Activated T-helper 17 cell treated with anti-CD3 and anti-CD28 coated beads, Interleukin-2, amount 50 U/mL, for 72 hours (primary cell): ENCODE results near the gene ZNF20. TPM values are rescaled to one million over a fixed set of nuclear protein-coding genes. Genes with fewer than 3 reads are reported as not detected.

Experiments used
- ATAC-seq: fragments of 150-1000 bp; cut with Tn5 transposase; replicated peaks from 2 replicates; pipeline ENCODE4 v1.10.0; 2021; ENCODE audit warnings: mild to moderate bottlenecking, moderate library complexity
- H3K27ac Mint-ChIP-seq: one replicate; pipeline ENCODE4 v1.8.0; 2022; ENCODE audit warnings: mixed read lengths
- H3K27me3 Mint-ChIP-seq: one replicate; pipeline ENCODE4 v1.8.0; 2022; ENCODE audit warnings: mixed read lengths
- H3K36me3 Mint-ChIP-seq: one replicate; pipeline ENCODE4 v1.8.0; 2022; ENCODE audit warnings: low read depth, mild to moderate bottlenecking, mixed read lengths
- H3K4me1 Mint-ChIP-seq: one replicate; pipeline ENCODE4 v1.8.0; 2022; ENCODE audit warnings: mixed read lengths
- H3K4me3 Mint-ChIP-seq: one replicate; pipeline ENCODE4 v1.8.0; 2022; ENCODE audit warnings: mild to moderate bottlenecking, mixed read lengths
- H3K9me3 Mint-ChIP-seq: one replicate; pipeline ENCODE4 v1.8.0; 2022; ENCODE audit warnings: mixed read lengths
- total RNA-seq, 2 donors: library from RNA; stranded (reverse); gene quantifications; one replicate each; pipeline ENCODE4 v1.2.3, GENCODE V29; 2022

ZNF20 gene
- 1 to 10 TPM; 1.7 to 3.5 TPM for total RNA-seq

GRCh38 chr19:12139885-12140544 is at the start of gene ZNF20:
TSS of gene ZNF20 (minus strand) at chr19:12140350. CDS start at chr19:12140182, 168 bp downstream.
- H3K9me3 Mint-ChIP-seq = no peaks in the 10 kb centered on the region
- H3K36me3 Mint-ChIP-seq = peaks cover 24% of the 10 kb centered on the region
- peak; percentile 97 for ATAC-seq
- peak within 1 kb of the TSS; percentile 40 for H3K27ac Mint-ChIP-seq
- peaks cover 26% of the 10 kb centered on the region for H3K4me1 Mint-ChIP-seq
- H3K27me3 Mint-ChIP-seq = no peaks in the 10 kb centered on the region
- peak within 1 kb of the TSS; percentile 88 for H3K4me3 Mint-ChIP-seq

GRCh38 chr19:12187625-12188024 is 47.5 kb upstream of the ZNF20 start:
- H3K4me1 Mint-ChIP-seq = no peaks in the 10 kb centered on the region
- H3K27ac Mint-ChIP-seq = no peak overlapping the region
- H3K9me3 Mint-ChIP-seq = peaks cover 24% of the 10 kb centered on the region
- peaks cover 94% of the 10 kb centered on the region for H3K36me3 Mint-ChIP-seq
- no peak overlapping the region for H3K4me3 Mint-ChIP-seq
- H3K27me3 Mint-ChIP-seq = no peaks in the 10 kb centered on the region
- no peak for ATAC-seq

DNA sequence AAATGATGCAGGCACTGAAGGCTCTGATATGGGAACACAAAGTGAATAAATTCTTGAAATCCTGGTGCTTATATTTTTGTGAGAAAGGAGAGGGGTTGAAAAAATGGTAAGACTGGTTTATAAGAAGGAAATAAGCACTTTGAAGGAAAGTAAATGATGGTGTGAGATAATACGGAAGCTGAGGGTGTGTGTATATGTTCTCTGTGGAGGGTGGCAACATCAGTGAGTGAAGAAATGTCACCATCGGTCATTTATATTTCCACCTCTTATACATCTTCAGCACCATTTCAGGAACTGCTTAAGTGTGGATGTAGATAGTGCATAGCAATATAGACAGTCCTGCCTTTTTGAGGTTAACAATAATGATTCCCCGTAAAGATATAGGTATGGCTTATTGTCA is 40.2 kb upstream of the ZNF20 start:
- Mint-ChIP-seq H3K27me3 (no peaks in the 10 kb centered on the region), H3K9me3 (peaks cover 21% of the 10 kb centered on the region), H3K4me3 (no peak overlapping the region), H3K4me1 (peaks cover 11% of the 10 kb centered on the region), H3K36me3 (peaks cover 93% of the 10 kb centered on the region), H3K27ac (no peak overlapping the region)
- no peak for ATAC-seq

GRCh38 chr19:12166626-12167025 is 26.5 kb upstream of the ZNF20 start:
- H3K27ac Mint-ChIP-seq = peak overlapping the region; percentile 11
- H3K4me3 Mint-ChIP-seq = no peak overlapping the region
- no peak for ATAC-seq
- peaks cover 16% of the 10 kb centered on the region for H3K4me1 Mint-ChIP-seq
- H3K9me3 Mint-ChIP-seq = no peaks in the 10 kb centered on the region
- H3K27me3 Mint-ChIP-seq = no peaks in the 10 kb centered on the region
- peaks cover 56% of the 10 kb centered on the region for H3K36me3 Mint-ChIP-seq

DNA sequence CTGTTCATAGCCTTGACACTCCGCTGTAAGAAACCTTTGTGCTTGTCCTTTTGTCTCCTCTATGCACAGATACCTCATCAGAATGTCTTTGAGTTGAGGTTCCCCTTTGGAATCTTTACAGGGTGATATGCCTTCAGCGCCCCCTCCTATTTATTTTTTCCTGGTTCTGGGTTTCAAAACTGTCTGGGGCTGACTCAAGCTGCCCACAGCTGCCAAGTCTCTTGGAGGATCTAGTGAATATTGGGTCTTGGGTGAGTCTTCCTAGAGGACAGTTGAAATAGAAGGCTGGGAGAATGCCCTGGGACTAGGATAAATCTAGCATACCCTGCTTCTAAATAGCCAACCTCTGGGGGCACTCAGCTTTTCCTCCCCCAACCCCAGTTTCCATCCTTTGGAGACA is 23.7 kb upstream of the ZNF20 start:
- no peaks in the 10 kb centered on the region for H3K9me3 Mint-ChIP-seq
- H3K27ac Mint-ChIP-seq = peak overlapping the region; percentile 97
- peak overlapping the region; percentile 92 for H3K4me3 Mint-ChIP-seq
- no peaks in the 10 kb centered on the region for H3K27me3 Mint-ChIP-seq
- peaks cover 30% of the 10 kb centered on the region for H3K36me3 Mint-ChIP-seq
- no peak for ATAC-seq
- peaks cover 16% of the 10 kb centered on the region for H3K4me1 Mint-ChIP-seq

- peak within 1 kb of the TSS; percentile 92 for H3K4me3 Mint-ChIP-seq
- H3K27me3 Mint-ChIP-seq = no peaks in the 10 kb centered on the region
- peak within 1 kb of the TSS; percentile 97 for H3K27ac Mint-ChIP-seq
- ATAC-seq = peak; percentile 99
- no peaks in the 10 kb centered on the region for H3K9me3 Mint-ChIP-seq
- H3K36me3 Mint-ChIP-seq = peaks cover 23% of the 10 kb centered on the region
- peaks cover 16% of the 10 kb centered on the region for H3K4me1 Mint-ChIP-seq
These were observed 23.0 kb upstream of the ZNF20 start, which contains the start of gene ZNF136 for GRCh38 chr19:12162882-12163806. TSS of gene ZNF136 (plus strand) at chr19:12163096. CDS start at chr19:12163204, 108 bp downstream.

GRCh38 chr19:12162513-12162881 is 22.3 kb upstream of the ZNF20 start:
- Mint-ChIP-seq H3K4me3 (peak overlapping the region; percentile 92), H3K27ac (peak overlapping the region; percentile 97), H3K4me1 (peaks cover 16% of the 10 kb centered on the region), H3K36me3 (peaks cover 21% of the 10 kb centered on the region), H3K27me3 (no peaks in the 10 kb centered on the region), H3K9me3 (no peaks in the 10 kb centered on the region)
- peak; percentile 11 for ATAC-seq

- Mint-ChIP-seq H3K36me3 (peaks cover 4% of the 10 kb centered on the region), H3K4me1 (peaks cover 6% of the 10 kb centered on the region), H3K9me3 (no peaks in the 10 kb centered on the region), H3K27me3 (peaks cover 3% of the 10 kb centered on the region), H3K4me3 (no peak overlapping the region), H3K27ac (no peak overlapping the region)
- no peak for ATAC-seq
These were observed 19.7 kb upstream of the ZNF20 start for GRCh38 chr19:12159773-12160414.

DNA sequence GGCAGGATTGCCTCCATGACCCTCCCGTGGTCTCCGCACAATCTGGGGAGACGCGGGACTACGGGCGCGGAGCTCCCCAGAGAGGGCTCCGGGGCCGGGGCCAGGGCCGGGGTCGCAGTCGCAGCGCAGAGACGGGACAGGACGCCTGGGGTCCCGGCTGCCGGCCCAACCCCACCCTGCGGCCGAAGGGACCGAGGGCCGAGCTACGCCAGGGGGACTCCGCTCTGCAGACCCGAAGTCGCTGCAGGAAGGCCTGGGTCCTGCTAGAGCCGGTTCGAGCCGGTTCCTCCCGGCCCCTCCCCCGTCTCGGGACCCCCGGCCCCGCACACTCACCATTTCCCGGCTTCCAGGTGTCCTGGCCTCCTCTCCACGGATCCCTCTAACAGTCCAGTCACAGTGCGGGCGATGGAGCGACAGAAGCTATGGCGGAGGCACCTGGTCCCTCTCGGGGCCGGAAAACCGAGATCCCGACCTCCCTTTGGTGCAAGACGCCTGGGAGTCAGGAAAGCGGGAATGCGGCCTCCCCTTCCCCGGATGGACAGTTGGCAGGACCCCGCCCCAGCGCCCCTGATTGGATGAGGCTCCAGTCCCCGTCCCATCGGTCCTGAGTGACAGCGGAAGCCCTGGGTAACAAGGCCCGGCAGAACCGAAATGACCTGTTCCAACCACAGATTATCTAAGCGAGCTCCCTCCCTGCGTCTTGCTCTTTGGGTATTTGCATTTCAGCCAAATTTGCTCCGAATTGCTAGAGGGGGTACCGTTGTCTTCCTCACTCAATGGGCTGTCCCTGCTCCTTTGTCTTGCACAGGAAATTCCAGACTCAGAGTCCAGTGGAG is 16.3 kb upstream of the ZNF20 start, which contains the start of gene ZNF625:
Gene ZNF625, minus strand, starts transcription at position 512 of the 836 bp plus-strand sequence. Its CDS starts 176 bp downstream, at position 336.
- peak; percentile 97 for ATAC-seq
- no peaks in the 10 kb centered on the region for H3K4me1 Mint-ChIP-seq
- H3K36me3 Mint-ChIP-seq = no peaks in the 10 kb centered on the region
- H3K9me3 Mint-ChIP-seq = no peaks in the 10 kb centered on the region
- peaks cover 3% of the 10 kb centered on the region for H3K27me3 Mint-ChIP-seq
- H3K27ac Mint-ChIP-seq = peak within 1 kb of the TSS; percentile 86
- H3K4me3 Mint-ChIP-seq = peak within 1 kb of the TSS; percentile 86

DNA sequence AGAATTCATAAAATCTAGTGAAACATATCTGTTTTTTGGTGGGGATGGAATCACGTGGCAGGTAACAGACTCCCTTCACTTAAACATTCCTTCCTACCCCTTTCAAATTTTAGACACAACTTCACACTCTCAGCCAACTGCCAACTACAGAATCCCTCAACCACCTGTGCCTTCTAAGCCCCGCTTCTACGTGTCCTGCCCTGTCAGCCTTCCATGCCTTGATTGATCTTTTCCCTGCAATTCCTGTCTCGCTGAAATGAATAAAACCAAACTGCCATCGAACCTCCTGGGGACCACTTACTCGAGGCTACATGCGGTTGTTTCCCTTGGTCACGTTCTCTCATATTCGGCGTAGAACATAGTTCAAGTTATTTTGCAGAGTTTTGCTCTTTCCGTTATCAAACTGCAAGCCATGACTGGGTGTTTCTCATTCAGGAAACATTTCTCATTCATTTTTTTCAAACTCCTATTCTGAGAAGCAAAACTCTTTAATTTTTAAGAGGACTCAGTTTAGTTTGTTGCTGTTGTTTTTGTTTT is 15.2 kb upstream of the ZNF20 start:
- no peaks in the 10 kb centered on the region for H3K4me1 Mint-ChIP-seq
- H3K4me3 Mint-ChIP-seq = peak overlapping the region; percentile 86
- no peak for ATAC-seq
- no peaks in the 10 kb centered on the region for H3K36me3 Mint-ChIP-seq
- H3K9me3 Mint-ChIP-seq = no peaks in the 10 kb centered on the region
- no peak overlapping the region for H3K27ac Mint-ChIP-seq
- H3K27me3 Mint-ChIP-seq = peaks cover 3% of the 10 kb centered on the region

- Mint-ChIP-seq H3K4me3 (no peak overlapping the region), H3K9me3 (peaks cover 12% of the 10 kb centered on the region), H3K27me3 (no peaks in the 10 kb centered on the region), H3K36me3 (peaks cover 25% of the 10 kb centered on the region), H3K4me1 (peaks cover 10% of the 10 kb centered on the region), H3K27ac (no peak overlapping the region)
- ATAC-seq = no peak
These were observed 5.2 kb upstream of the ZNF20 start for GRCh38 chr19:12145348-12145747.

GRCh38 chr19:12141405-12141736 is 1.2 kb upstream of the ZNF20 start:
- no peak for ATAC-seq
- Mint-ChIP-seq H3K27ac (peak overlapping the region; percentile 40), H3K4me3 (peak overlapping the region; percentile 88), H3K36me3 (peaks cover 26% of the 10 kb centered on the region), H3K9me3 (peaks cover 12% of the 10 kb centered on the region), H3K4me1 (peaks cover 26% of the 10 kb centered on the region), H3K27me3 (no peaks in the 10 kb centered on the region)

- peaks cover 26% of the 10 kb centered on the region for H3K4me1 Mint-ChIP-seq
- no peaks in the 10 kb centered on the region for H3K27me3 Mint-ChIP-seq
- peaks cover 7% of the 10 kb centered on the region for H3K9me3 Mint-ChIP-seq
- peak overlapping the region; percentile 88 for H3K4me3 Mint-ChIP-seq
- H3K27ac Mint-ChIP-seq = peak overlapping the region; percentile 40
- peak; percentile 64 for ATAC-seq
- H3K36me3 Mint-ChIP-seq = peaks cover 22% of the 10 kb centered on the region
These were observed 625 bp upstream of the ZNF20 start for GRCh38 chr19:12140545-12141404.
